ENCODE data around the gene MYLK4. TPM values are rescaled to one million over a fixed set of nuclear protein-coding genes. Genes with fewer than 3 reads are reported as not detected.

The MYLK4 gene
- total and polyA plus RNA-seq, 2 donors (not counting 3 experiments of a cell fraction or from before 2014, with no cell fraction given): 0.41 to 0.62 TPM

- no peak for DNase-seq (ENCODE audit: low read depth, low spot score)
- no peaks in the 10 kb centered on the region for H3K9me1 ChIP-seq (replicated peaks; ENCODE audit: control insufficient read depth, extremely low read depth, insufficient read depth, low read length)
- H3K4me3 ChIP-seq (replicated peaks in 1 of 3; ENCODE audit: insufficient read depth in 1 of 3, low read depth in 1 of 3, low read length in 3 of 3): no peak overlapping the region
- no peaks in the 10 kb centered on the region for H3K79me2 ChIP-seq (ENCODE audit: control insufficient read depth, insufficient read depth, low read length)
- no peaks in the 10 kb centered on the region for H4K20me1 ChIP-seq (replicated peaks; ENCODE audit: control insufficient read depth, extremely low read depth, insufficient read depth, low read length)
- no peaks in the 10 kb centered on the region for H3K4me1 ChIP-seq (ENCODE audit: control insufficient read depth, extremely low read depth, insufficient read depth, low read length)
- POLR2A ChIA-PET: no interaction called here
- no peaks in the 10 kb centered on the region for H3K36me3 ChIP-seq (ENCODE audit: control insufficient read depth in 2 of 2, extremely low read depth in 1 of 2, insufficient read depth in 2 of 2, low read length in 2 of 2)
- H3K9me3 ChIP-seq (replicated peaks; ENCODE audit: control insufficient read depth, insufficient read depth, low read length): no peaks in the 10 kb centered on the region
- no peak for TF ChIP-seq GATA2 (IDR thresholded peaks at IDR 0.05; ENCODE audit: insufficient read depth, insufficient read length, low read depth, low read length)
- TF ChIP-seq POLR2AphosphoS5 (IDR thresholded peaks at IDR 0.05; ENCODE audit: insufficient read depth, low read depth, low read length): no peak
- TF ChIP-seq FOS (IDR thresholded peaks at IDR 0.05; ENCODE audit: borderline replicate concordance, insufficient read depth, low read length): no peak
- no peak for TF ChIP-seq POLR2A (IDR thresholded peaks at IDR 0.05; ENCODE audit: low read depth, low read length)
- TF ChIP-seq CTCF (IDR thresholded peaks at IDR 0.05; ENCODE audit: extremely low read depth in 1 of 2, insufficient read depth in 1 of 2, low read depth in 1 of 2, low read length in 2 of 2): no peak
- no peak for TF ChIP-seq MAX (IDR thresholded peaks at IDR 0.05; ENCODE audit: insufficient read depth, insufficient read length)
- TF ChIP-seq MYC (IDR thresholded peaks at IDR 0.05; ENCODE audit: low read depth, low read length): no peak
- no peak for TF ChIP-seq EZH2 (IDR thresholded peaks at IDR 0.05; ENCODE audit: borderline replicate concordance, low read depth, low read length, severe bottlenecking)
- no peak for TF ChIP-seq JUN (IDR thresholded peaks at IDR 0.05; ENCODE audit: borderline replicate concordance, insufficient read depth, insufficient read length, low read depth)
- H3K27ac ChIP-seq (ENCODE audit: insufficient read depth, low read depth, low read length): no peak overlapping the region
- intact Hi-C loops (cut with micrococcal nuclease): no loop called here
- dilution Hi-C loops (cut with MboI; ENCODE audit: extremely low pct_ligation_motif_present, low sequenced_read_pairs): no loop called here
- FAIRE-seq: no peak
- no peak overlapping the region for H2AFZ ChIP-seq (ENCODE audit: low read depth, low read length)
- H3K27me3 ChIP-seq (ENCODE audit: control insufficient read depth in 2 of 2, insufficient read depth in 2 of 2, low read length in 2 of 2): peaks cover 0 to 1% of the 10 kb centered on the region in 2 experiments
- BruUV-seq (replicated peaks): no TSS peak
- no peak overlapping the region for H3K4me2 ChIP-seq (ENCODE audit: insufficient read depth, low read length)
- CTCF ChIA-PET: interaction anchor here (1.2 to 4.7 kb wide), 2 partner anchors 8 to 15 kb away, joined by 7 to 62 read pairs; no protein-coding TSS in a partner anchor
- H3K9ac ChIP-seq (replicated peaks; ENCODE audit: extremely low read depth, insufficient read depth, low read length): no peak overlapping the region
These were observed 3.0 kb upstream of the MYLK4 start for GRCh38 chr6:2753743-2754142.
